ENCODE data around the gene SYT5. TPM values are rescaled to one million over a fixed set of nuclear protein-coding genes. Genes with fewer than 3 reads are reported as not detected.

Gene SYT5
- total RNA-seq, 4 donors from 2014 or later = not detected

DNA sequence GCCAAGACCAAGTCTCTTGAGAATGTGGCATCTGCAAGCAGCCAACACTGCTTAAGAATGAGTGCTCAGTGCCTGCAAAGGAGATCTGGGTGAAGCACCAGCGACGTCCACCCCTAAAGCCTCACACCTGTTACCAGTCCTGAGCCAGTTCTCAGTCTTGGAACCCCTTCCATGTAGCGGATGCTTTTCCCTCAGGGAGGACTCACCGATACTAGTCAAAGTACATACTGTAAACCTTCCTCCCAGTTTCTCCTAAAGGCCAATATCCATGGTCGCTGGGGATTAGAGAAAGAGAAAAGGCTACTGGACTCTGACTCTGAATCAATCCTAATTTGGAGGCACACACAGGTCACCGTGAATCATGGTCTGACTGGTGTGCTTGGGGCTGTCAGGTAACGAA is 33.5 kb upstream of the SYT5 start:
- H3K9me3 ChIP-seq = no peaks in the 10 kb centered on the region
- H3K4me1 ChIP-seq = peaks cover 4 to 13% of the 10 kb centered on the region in 2 donors
- no peak overlapping the region for H3K27ac ChIP-seq
- no peak overlapping the region for H3K4me3 ChIP-seq (replicated peaks in 1 of 3)
- H3K27me3 ChIP-seq = no peaks in the 10 kb centered on the region
- TF ChIP-seq POLR2A (IDR thresholded peaks at IDR 0.05) = no peak
- TF ChIP-seq, protein P1, sequence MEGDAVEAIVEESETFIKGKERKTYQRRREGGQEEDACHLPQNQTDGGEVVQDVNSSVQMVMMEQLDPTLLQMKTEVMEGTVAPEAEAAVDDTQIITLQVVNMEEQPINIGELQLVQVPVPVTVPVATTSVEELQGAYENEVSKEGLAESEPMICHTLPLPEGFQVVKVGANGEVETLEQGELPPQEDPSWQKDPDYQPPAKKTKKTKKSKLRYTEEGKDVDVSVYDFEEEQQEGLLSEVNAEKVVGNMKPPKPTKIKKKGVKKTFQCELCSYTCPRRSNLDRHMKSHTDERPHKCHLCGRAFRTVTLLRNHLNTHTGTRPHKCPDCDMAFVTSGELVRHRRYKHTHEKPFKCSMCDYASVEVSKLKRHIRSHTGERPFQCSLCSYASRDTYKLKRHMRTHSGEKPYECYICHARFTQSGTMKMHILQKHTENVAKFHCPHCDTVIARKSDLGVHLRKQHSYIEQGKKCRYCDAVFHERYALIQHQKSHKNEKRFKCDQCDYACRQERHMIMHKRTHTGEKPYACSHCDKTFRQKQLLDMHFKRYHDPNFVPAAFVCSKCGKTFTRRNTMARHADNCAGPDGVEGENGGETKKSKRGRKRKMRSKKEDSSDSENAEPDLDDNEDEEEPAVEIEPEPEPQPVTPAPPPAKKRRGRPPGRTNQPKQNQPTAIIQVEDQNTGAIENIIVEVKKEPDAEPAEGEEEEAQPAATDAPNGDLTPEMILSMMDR (IDR thresholded peaks at IDR 0.05) = no peak
- intact Hi-C loops (cut with DNase I) = no loop called here
- no peaks in the 10 kb centered on the region for H3K36me3 ChIP-seq
- no peak for DNase-seq
- 74 to 81% methylated on average over 7 of the region's 7 CpGs for WGBS, 2 donors

DNA sequence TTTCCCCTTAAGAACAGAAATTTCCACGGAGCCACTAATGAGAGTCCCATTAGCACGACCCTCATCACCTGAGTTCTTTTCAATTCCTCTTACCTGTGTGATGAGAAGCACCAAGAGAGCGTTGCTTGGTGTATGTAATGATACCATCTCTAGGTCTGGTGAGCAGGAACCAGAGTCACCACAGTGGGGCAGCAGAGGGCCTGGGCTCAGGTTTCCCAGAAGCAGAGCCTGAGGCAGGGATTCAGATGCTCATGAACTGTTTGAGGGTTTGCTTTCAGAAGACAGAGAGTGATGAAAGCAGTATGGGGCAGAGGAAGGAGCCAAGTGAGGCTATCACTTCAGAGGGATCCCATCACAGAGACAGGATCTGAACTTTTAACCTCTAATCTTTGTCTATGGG is 32.4 kb upstream of the SYT5 start:
- no peaks in the 10 kb centered on the region for H3K27me3 ChIP-seq
- H3K36me3 ChIP-seq = no peaks in the 10 kb centered on the region
- no peak overlapping the region for H3K4me3 ChIP-seq (replicated peaks in 1 of 3)
- H3K9me3 ChIP-seq = no peaks in the 10 kb centered on the region
- TF ChIP-seq POLR2A (IDR thresholded peaks at IDR 0.05) = no peak
- TF ChIP-seq, protein P1 (IDR thresholded peaks at IDR 0.05) = no peak
- peaks cover 4 to 13% of the 10 kb centered on the region in 2 donors for H3K4me1 ChIP-seq
- no peak for DNase-seq
- 68 to 70% methylated on average over 3 of the region's 3 CpGs for WGBS, 2 donors
- intact Hi-C loops (cut with DNase I) = no loop called here
- H3K27ac ChIP-seq = no peak overlapping the region

DNA sequence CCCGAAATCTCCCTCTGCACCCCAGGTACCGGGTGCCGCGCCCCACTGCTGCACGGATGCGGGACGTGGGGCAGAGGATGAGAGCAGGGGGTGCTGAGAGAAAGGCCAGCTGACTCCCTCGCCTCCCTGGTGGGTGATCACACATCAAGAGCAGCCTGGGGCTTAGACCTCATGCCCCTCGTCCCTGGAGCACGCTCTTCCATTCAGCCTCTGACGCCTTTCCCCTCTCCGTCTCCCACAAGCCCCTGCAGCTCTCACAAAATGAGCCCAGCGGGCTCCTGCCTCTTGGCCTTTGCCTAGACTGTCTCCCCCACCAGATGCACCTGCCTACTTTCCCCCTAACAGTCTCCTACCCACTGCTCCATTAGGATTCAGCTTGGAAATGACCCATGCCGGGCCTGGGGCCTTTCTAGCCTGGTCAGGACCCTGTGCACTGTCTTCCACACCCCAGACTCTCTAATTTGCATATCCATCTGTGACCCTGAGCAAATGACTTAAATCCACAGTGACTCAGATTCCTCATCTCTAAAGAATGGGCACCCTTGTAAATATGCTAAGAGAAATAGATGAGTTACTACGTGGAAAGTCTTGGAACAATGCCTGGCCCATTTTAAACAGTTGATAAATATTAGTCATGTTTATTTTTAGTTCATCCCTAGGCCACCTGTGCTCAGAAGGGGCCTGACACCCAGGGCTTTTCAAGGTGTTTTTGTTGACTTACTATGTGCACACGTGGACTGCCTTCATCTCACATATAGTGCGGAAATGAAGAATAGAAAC is 29.8 kb upstream of the SYT5 start:
- Histone ChIP-seq H3K27ac (no peak overlapping the region), H3K27me3 (no peaks in the 10 kb centered on the region), H3K4me3 (replicated peaks in 1 of 3) (no peak overlapping the region), H3K4me1 (peaks cover 0 to 8% of the 10 kb centered on the region in 2 donors), H3K36me3 (no peaks in the 10 kb centered on the region), H3K9me3 (no peaks in the 10 kb centered on the region)
- DNase-seq = no peak
- intact Hi-C loops (cut with DNase I) = no loop called here
- 69 to 72% methylated on average over 17 of the region's 17 CpGs for WGBS, 2 donors
- no peak for TF ChIP-seq POLR2A (IDR thresholded peaks at IDR 0.05)
- TF ChIP-seq, protein P1 (IDR thresholded peaks at IDR 0.05) = no peak

DNA sequence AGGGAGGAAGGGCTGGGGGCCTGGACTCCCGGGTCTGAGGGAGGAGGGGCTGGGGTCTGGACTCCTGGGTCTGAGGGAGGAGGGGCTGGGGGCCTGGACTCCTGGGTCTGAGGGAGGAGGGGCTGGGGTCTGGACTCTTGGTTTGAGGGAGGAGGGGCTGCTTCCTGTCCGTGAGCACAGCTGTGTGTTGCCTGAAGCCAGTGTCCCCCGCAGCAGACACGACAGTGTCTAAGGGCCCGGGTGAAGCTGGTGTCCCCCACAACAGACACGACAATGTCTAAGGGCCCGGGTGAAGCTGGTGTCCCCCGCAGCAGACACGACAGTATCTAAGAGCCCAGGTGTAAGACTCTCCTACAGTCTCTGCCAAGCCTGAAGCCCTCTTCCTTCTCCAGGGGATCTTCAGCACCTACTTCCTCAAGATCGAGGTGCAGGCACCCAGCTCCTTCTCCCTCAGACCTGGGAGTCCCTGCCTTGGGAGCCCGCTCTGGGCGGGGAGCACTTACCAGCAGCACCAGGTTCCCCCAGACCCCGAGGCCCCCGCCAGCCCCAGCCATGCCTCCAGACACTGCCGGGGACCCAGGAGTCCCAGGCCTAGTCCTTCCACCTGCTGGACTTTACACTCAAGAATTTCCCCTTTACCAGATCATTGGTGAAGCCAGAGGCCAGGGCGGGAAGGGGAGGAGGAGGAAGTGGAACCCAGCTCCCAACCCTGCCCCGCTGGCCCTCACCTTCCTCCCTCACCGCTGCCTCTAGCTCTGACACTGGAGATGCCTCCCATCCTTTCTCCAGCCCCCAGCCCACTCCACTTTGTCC is 29.0 kb upstream of the SYT5 start, which contains the start of gene PTPRH:
Gene PTPRH, minus strand, starts transcription at position 622 of the 813 bp plus-strand sequence. Its CDS starts 68 bp downstream, at position 554.
- no peak for DNase-seq
- Histone ChIP-seq H3K4me1 (peaks cover 0 to 8% of the 10 kb centered on the region in 2 donors), H3K4me3 (replicated peaks in 1 of 3) (no peak within 1 kb of the TSS), H3K27me3 (no peaks in the 10 kb centered on the region), H3K27ac (no peak within 1 kb of the TSS), H3K36me3 (no peaks in the 10 kb centered on the region), H3K9me3 (no peaks in the 10 kb centered on the region)
- intact Hi-C loops (cut with DNase I) = no loop called here
- TF ChIP-seq, protein P1 (IDR thresholded peaks at IDR 0.05) = no peak
- TF ChIP-seq POLR2A (IDR thresholded peaks at IDR 0.05) = no peak
- WGBS, 2 donors = 55 to 70% methylated on average over 4 to 8 of the region's 18 CpGs

Measured in thyroid gland (tissue), 4 donors.